Parathyroid adenoma (tissue), 2 donors: ENCODE data around the gene DET1.

ENCODE experiments used
- H2AFZ ChIP-seq: fragments of 300-600 bp; sonication (generic); one replicate; pipeline ENCODE4 v1.7.0; 2017; ENCODE audit warnings: antibody characterized with exemption, mild to moderate bottlenecking
- H3K27ac ChIP-seq: fragments of 300-600 bp; sonication (generic); one replicate; pipeline ENCODE4 v1.7.0; 2017
- H3K27me3 ChIP-seq: fragments of 300-600 bp; sonication (generic); one replicate; pipeline ENCODE4 v1.7.0; 2017; ENCODE audit warnings: low read length; ENCODE audit not compliant: control insufficient read depth, insufficient read depth
- H3K36me3 ChIP-seq: fragments of 300-600 bp; sonication (generic); one replicate; pipeline ENCODE4 v1.7.0; 2017; ENCODE audit warnings: low read length; ENCODE audit not compliant: control insufficient read depth, insufficient read depth
- H3K4me1 ChIP-seq: fragments of 300-600 bp; sonication (generic); one replicate; pipeline ENCODE4 v1.7.0; 2017; ENCODE audit warnings: control low read depth
- H3K4me2 ChIP-seq: fragments of 300-600 bp; sonication (generic); one replicate; pipeline ENCODE4 v1.7.0; 2017; ENCODE audit warnings: low read length
- H3K4me3 ChIP-seq: fragments of 300-600 bp; sonication (generic); one replicate; pipeline ENCODE4 v1.7.0; 2017; ENCODE audit warnings: low read depth, low read length
- H3K79me2 ChIP-seq: fragments of 300-600 bp; sonication (generic); one replicate; pipeline ENCODE4 v1.7.0; 2017; ENCODE audit warnings: control low read depth
- H3K9ac ChIP-seq: fragments of 300-600 bp; sonication (generic); one replicate; pipeline ENCODE4 v1.7.0; 2017; ENCODE audit warnings: mild to moderate bottlenecking
- H3K9me3 ChIP-seq: fragments of 300-600 bp; sonication (generic); one replicate; pipeline ENCODE4 v1.7.0; 2017; ENCODE audit warnings: low read length; ENCODE audit not compliant: control insufficient read depth
- CTCF ChIP-seq: fragments of 300-600 bp; sonication (generic); IDR thresholded peaks from one replicate; pipeline ENCODE4 v1.7.0; 2017; ENCODE audit warnings: antibody characterized with exemption, mild to moderate bottlenecking
- donor health status: primary hyperparathyroidism.

DET1 gene

GRCh38 chr15:88509964-88510363 lies 36.5 kb downstream of the DET1 start:
- H3K36me3 ChIP-seq, result no peaks in the 10 kb centered on the region
- H3K4me2 ChIP-seq, result no peak overlapping the region
- no peak for TF ChIP-seq CTCF

GRCh38 chr15:88509321-88509720 lies 37.2 kb downstream of the DET1 start:
- Histone ChIP-seq H3K27me3 (no peaks in the 10 kb centered on the region), H3K4me3 (no peak overlapping the region), H2AFZ (no peak overlapping the region), H3K27ac (no peak overlapping the region), H3K4me2 (no peak overlapping the region), H3K36me3 (no peaks in the 10 kb centered on the region), H3K9me3 (no peaks in the 10 kb centered on the region), H3K9ac (no peak overlapping the region), H3K79me2 (no peaks in the 10 kb centered on the region), H3K4me1 (no peaks in the 10 kb centered on the region)
- TF ChIP-seq CTCF, result no peak

More at GRCh38 chr15:88509964-88510363, 36.5 kb downstream of the DET1 start:
- no peaks in the 10 kb centered on the region for H3K27me3 ChIP-seq
- H3K9me3 ChIP-seq, result no peaks in the 10 kb centered on the region
- H3K9ac ChIP-seq, result no peak overlapping the region
- H3K4me3 ChIP-seq, result no peak overlapping the region
- no peak overlapping the region for H3K27ac ChIP-seq
- H2AFZ ChIP-seq, result no peak overlapping the region
- H3K4me1 ChIP-seq, result no peaks in the 10 kb centered on the region
- no peaks in the 10 kb centered on the region for H3K79me2 ChIP-seq

DNA sequence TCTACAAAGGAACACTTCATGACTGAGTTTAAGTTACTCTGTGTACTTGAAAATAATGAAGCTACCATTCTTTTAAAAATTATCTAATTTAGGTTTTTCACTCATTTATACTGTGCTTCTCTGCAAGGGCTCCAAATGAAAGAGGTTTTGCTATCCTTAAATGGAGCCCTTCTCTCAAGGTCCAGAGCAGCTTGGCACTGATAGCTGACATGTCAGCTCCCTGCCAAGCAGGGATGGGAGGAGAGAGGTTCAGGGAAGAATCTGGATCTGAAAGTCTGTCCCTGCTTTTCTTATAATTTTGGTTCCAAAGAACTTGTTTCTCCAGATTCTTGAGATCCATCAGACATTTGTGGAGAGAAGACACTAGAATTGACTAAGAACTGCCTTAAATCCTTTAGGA lies 39.9 kb downstream of the DET1 start:
- H3K4me1 ChIP-seq, result no peaks in the 10 kb centered on the region
- no peak for TF ChIP-seq CTCF
- no peaks in the 10 kb centered on the region for H3K79me2 ChIP-seq
- H3K9me3 ChIP-seq, result no peaks in the 10 kb centered on the region
- H2AFZ ChIP-seq, result no peak overlapping the region
- no peaks in the 10 kb centered on the region for H3K27me3 ChIP-seq
- H3K27ac ChIP-seq, result no peak overlapping the region
- no peak overlapping the region for H3K9ac ChIP-seq
- no peaks in the 10 kb centered on the region for H3K36me3 ChIP-seq
- no peak overlapping the region for H3K4me3 ChIP-seq
- H3K4me2 ChIP-seq, result no peak overlapping the region

DNA sequence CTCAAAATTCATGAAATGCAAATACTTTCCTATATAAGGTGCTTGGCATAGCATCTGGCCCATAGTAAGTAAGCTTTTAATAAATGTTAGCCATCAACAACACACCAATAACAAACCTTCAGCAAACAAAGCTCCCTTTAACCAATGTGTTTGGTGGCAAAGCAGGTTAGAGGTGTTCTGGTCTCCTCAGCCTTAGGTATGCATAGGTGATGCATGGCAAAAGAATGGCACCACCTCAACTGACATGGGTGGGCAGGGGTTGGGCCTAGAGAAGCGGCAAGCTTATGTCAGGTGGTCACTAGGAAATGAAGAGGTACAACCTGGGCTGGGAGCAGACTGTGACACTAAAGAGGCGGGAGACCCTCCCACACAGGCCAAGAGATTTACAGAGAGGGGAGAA lies 40.8 kb downstream of the DET1 start:
- no peak for TF ChIP-seq CTCF
- no peak overlapping the region for H3K4me3 ChIP-seq
- no peaks in the 10 kb centered on the region for H3K4me1 ChIP-seq
- H3K9ac ChIP-seq, result no peak overlapping the region
- H3K27ac ChIP-seq, result no peak overlapping the region
- H3K79me2 ChIP-seq, result no peaks in the 10 kb centered on the region
- no peaks in the 10 kb centered on the region for H3K36me3 ChIP-seq
- no peak overlapping the region for H3K4me2 ChIP-seq
- H3K27me3 ChIP-seq, result no peaks in the 10 kb centered on the region
- H2AFZ ChIP-seq, result no peak overlapping the region
- H3K9me3 ChIP-seq, result no peaks in the 10 kb centered on the region

DNA sequence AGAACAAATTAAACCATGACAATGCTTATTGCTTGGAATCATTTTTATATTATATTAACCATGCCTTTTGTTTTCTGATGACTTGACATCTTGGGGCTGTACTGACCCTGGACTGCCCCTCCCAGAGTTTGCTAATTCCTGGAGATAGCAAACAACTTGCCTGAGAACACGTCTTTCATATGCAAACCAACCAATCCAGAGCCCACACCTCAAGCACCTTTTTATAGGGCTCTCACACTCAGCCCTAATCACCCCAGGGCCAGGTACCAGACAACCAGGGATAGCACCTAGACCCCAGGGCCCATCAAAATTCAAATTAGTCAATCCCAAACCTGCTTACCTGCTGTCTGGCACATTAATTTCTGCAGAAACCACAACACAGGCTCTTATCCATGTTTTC lies 42.0 kb downstream of the DET1 start:
- no peak overlapping the region for H2AFZ ChIP-seq
- no peaks in the 10 kb centered on the region for H3K4me1 ChIP-seq
- H3K36me3 ChIP-seq, result no peaks in the 10 kb centered on the region
- no peaks in the 10 kb centered on the region for H3K79me2 ChIP-seq
- H3K9me3 ChIP-seq, result no peaks in the 10 kb centered on the region
- H3K9ac ChIP-seq, result no peak overlapping the region
- TF ChIP-seq CTCF, result no peak
- H3K4me2 ChIP-seq, result no peak overlapping the region
- H3K27ac ChIP-seq, result no peak overlapping the region
- H3K27me3 ChIP-seq, result no peaks in the 10 kb centered on the region
- H3K4me3 ChIP-seq, result no peak overlapping the region
